HL-60 (cell line): ENCODE results near the gene SPTBN1.
A peak's percentile ranks its signal among the peaks of the same experiment; 100 is the strongest.

Source experiments
- DNase-seq, 2 experiments: peaks; one replicate each; pipeline ENCODE4 v3.0.0-alpha.2; 2010 to 2020; ENCODE audit warnings: low read depth in 1 of 2, low spot score in 1 of 2
- H3K27ac ChIP-seq: fragments of 250-450 bp; sonication (Bioruptor Pico); replicated peaks from 2 replicates; pipeline ENCODE4 v1.5.1; 2020; ENCODE audit warnings: mild to moderate bottlenecking, moderate library complexity
- H3K27me3 ChIP-seq: fragments of 250-450 bp; sonication (Bioruptor Pico); 2 replicates; pipeline ENCODE4 v1.5.1; 2021; ENCODE audit warnings: mild to moderate bottlenecking, moderate library complexity; ENCODE audit not compliant: insufficient read depth, poor library complexity, severe bottlenecking
- H3K4me3 ChIP-seq: replicated peaks from 2 replicates; pipeline ENCODE4 v1.5.1; 2011; ENCODE audit warnings: mild to moderate bottlenecking, control low read depth, low read length; ENCODE audit not compliant: insufficient read depth
- CTCF ChIP-seq: IDR thresholded peaks from one replicate; pipeline ENCODE4 v1.5.1; 2011; ENCODE audit warnings: low read length, control low read depth, inconsistent platforms; ENCODE audit not compliant: insufficient read depth
- GABPA ChIP-seq: IDR thresholded peaks from 2 replicates; pipeline ENCODE4 v1.6.1; 2012; ENCODE audit warnings: low read depth
- POLR2AphosphoS5 ChIP-seq: IDR thresholded peaks from 2 replicates; pipeline ENCODE4 v1.6.1; 2012; ENCODE audit warnings: low read depth
- REST ChIP-seq: IDR thresholded peaks from 2 replicates; pipeline ENCODE4 v1.6.1; 2012; ENCODE audit warnings: low read depth; ENCODE audit not compliant: insufficient replicate concordance
- SPI1 ChIP-seq: IDR thresholded peaks from 2 replicates; pipeline ENCODE4 v1.6.1; 2012; ENCODE audit warnings: low read depth, mild to moderate bottlenecking, borderline replicate concordance

Gene SPTBN1

DNA sequence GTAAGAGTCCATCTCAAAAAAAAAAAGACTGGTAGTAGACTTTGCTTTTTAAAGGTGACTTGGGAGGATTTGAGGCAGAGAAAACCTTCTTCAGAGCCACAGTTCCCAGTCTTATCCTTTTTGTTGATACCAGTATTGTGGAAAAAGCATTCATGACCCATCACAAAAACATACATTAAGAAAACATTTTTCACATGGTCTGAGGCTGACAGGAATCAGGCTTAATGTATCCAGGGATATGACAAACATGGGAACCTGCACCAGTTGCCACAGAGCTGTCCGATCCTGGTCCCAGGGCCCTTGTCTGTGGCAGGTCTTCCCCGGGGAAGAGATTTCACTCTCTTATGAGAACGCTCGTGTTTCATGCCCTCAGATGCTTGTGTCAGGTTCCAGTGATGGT, 21.8 kb downstream of the SPTBN1 start:
- no peak overlapping the region for H3K27ac ChIP-seq
- no peak for TF ChIP-seq CTCF
- TF ChIP-seq REST, result no peak
- no peak for TF ChIP-seq POLR2AphosphoS5
- no peak for TF ChIP-seq SPI1
- TF ChIP-seq GABPA, result no peak
- no peak overlapping the region for H3K4me3 ChIP-seq
- no peaks in the 10 kb centered on the region for H3K27me3 ChIP-seq
- DNase-seq, result no peak

DNA sequence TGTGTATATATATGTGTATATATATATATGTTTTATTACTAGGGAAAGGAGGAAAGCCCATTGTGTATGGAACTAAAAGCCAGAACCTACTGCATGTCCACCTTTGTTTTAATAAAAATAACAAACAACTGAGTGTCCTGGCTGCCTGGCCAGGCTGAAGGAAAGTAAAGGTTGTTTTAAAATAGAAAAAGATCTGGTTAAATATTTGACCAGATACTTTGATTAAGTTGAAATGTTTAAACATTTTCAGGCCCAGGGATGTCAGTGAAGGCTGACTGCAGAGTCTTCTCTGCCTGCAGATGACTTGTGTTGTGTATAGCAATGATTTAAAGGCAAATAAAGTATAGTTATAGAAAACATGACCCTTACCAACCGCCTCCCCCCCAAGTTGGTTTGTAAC, 22.8 kb downstream of the SPTBN1 start:
- H3K27me3 ChIP-seq, result no peaks in the 10 kb centered on the region
- no peak for TF ChIP-seq REST
- DNase-seq, result no peak
- no peak overlapping the region; the same call in 1 of the 2 replicates for H3K27ac ChIP-seq
- no peak overlapping the region for H3K4me3 ChIP-seq

GRCh38 chr2:54479424-54479823, 23.3 kb downstream of the SPTBN1 start:
- H3K27me3 ChIP-seq, result no peaks in the 10 kb centered on the region
- no peak overlapping the region; the same call in 1 of the 2 replicates for H3K27ac ChIP-seq
- DNase-seq, result peak; percentile 34 to 43
- TF ChIP-seq SPI1 (no peak), GABPA (no peak), CTCF (no peak), POLR2AphosphoS5 (no peak), REST (no peak)
- H3K4me3 ChIP-seq, result no peak overlapping the region

GRCh38 chr2:54480025-54480424, 23.9 kb downstream of the SPTBN1 start:
- DNase-seq, result no peak
- no peak for TF ChIP-seq GABPA
- no peak for TF ChIP-seq SPI1
- TF ChIP-seq POLR2AphosphoS5, result no peak
- no peak for TF ChIP-seq CTCF
- no peak for TF ChIP-seq REST
- H3K27me3 ChIP-seq, result no peaks in the 10 kb centered on the region
- H3K4me3 ChIP-seq, result no peak overlapping the region
- no peak overlapping the region for H3K27ac ChIP-seq
